Body of pancreas (tissue), 4 donors: ENCODE measurements around the gene CATSPERZ. TPM values are rescaled to one million over a fixed set of nuclear protein-coding genes. Genes with fewer than 3 reads are reported as not detected.

Source experiments
- ATAC-seq: fragments of 150-250 bp; one replicate; pipeline ENCODE4 v1.9.1; 2016
- DNase-seq, 4 donors: peaks; one replicate each; pipeline ENCODE4 v3.0.0-alpha.2; 2019
- H3K27ac ChIP-seq, 4 donors: fragments of 200-600 bp; sonication (generic); 1 replicate in 3 of 4; 2 replicates in 1 of 4; pipeline versions ENCODE4 v1.5.1 to v1.6.1; 2016 to 2019; ENCODE audit warnings: mild to moderate bottlenecking in 1 of 4, mixed read lengths in 1 of 4, moderate library complexity in 1 of 4
- H3K27me3 ChIP-seq, 2 donors: fragments of 200-600 bp; sonication (generic); one replicate each; pipeline ENCODE4 v1.6.0; 2016; ENCODE audit warnings: mild to moderate bottlenecking in 1 of 2
- H3K36me3 ChIP-seq, 2 donors: fragments of 200-600 bp; sonication (generic); replicated peaks in 1 of 2; 2 replicates each; pipeline ENCODE4 v1.5.1; 2016; ENCODE audit warnings: low read depth in 2 of 2; ENCODE audit not compliant: insufficient read depth in 1 of 2
- H3K4me1 ChIP-seq: fragments of 200-600 bp; sonication (generic); one replicate; pipeline ENCODE4 v1.6.0; 2016
- H3K4me3 ChIP-seq, 2 donors: fragments of 200-600 bp; sonication (generic); 1 replicate in 1 of 2; 2 replicates in 1 of 2; pipeline ENCODE4 v1.5.1; 2016 to 2019
- H3K9me3 ChIP-seq, 3 donors: fragments of 200-600 bp; sonication (generic); 1 replicate in 2 of 3; 2 replicates in 1 of 3; pipeline ENCODE4 v1.5.1; 2016
- CTCF ChIP-seq, 7 experiments: fragments of 450-650 bp in 4 of 7; fragments of 200-600 bp in 3 of 7; sonication (generic) in 3 of 7; IDR thresholded peaks; one replicate each; pipeline ENCODE4 v1.5.1; 2016 to 2019; ENCODE audit warnings: antibody characterized with exemption in 7 of 7
- POLR2A ChIP-seq, 3 donors: fragments of 450-650 bp; IDR thresholded peaks; one replicate each; pipeline ENCODE4 v1.6.1; 2016; ENCODE audit warnings: antibody characterized with exemption in 3 of 3, mild to moderate bottlenecking in 2 of 3
- WGBS, 2 donors: methylation state at CpG; one replicate each; pipeline ENCODE4 v1.1.5; 2017; 5-methylcytosine and 5-hydroxymethylcytosine counted together
- intact Hi-C: fragments of 100-400 bp; cut with DNase I; formaldehyde crosslinking; loops from one replicate; pipeline ENCODE4 v1.15.1; 2023
- total RNA-seq, 2 donors: library from RNA; depleted of rRNA; stranded (reverse); fragments of >200 nt; gene quantifications; one replicate each; pipeline ENCODE4 v1.1.0, GENCODE V29; 2016

Gene CATSPERZ
- total RNA-seq, 2 donors from 2014 or later, result 2.3 TPM; not detected in 1

DNA sequence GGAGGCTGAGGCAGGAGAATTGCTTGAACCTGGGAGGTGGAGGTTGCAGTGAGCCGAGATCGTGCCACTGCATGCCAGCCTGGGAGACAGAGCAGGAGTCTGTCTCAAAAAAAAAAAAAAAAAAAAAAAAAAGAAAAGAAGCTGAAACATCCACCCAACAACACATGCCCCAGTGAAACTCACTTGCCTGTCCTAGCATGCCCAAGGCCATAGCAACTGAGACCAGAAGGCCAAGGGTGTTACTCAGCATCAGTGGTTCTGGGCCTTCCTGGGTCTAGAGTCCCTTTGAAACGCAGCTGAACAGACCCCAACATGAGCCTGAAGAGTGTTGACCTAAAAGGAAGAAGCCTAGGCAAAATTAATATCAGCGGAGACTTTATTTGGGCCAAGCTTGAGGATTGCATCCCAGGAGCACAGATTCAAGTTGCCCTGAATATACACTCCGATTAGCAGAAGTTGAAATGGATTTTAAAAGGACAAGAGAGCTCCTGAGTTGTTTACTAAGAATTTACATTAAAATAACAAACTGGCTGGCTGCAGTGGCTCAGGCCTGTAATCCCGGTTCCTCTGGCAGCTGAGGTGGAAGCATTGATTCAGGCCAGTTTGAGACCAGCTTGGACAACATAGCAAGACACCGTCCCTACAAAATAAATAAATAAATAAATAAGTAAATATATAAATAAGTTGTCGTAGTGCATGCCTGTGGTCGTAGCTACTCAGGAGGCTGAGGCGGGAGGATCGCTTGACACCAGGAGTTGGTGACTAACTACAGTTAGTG, 24.7 kb downstream of the CATSPERZ start:
- no peak overlapping the region for H3K4me3 ChIP-seq
- peaks cover 0 to 2% of the 10 kb centered on the region in 2 donors for H3K36me3 ChIP-seq
- WGBS, 2 donors, result 85 to 92% methylated on average over 11 of the region's 11 CpGs
- H3K4me1 ChIP-seq, result peaks cover 34% of the 10 kb centered on the region
- no peak overlapping the region for H3K27ac ChIP-seq
- DNase-seq (no peak), ATAC-seq (no peak)
- TF ChIP-seq POLR2A (IDR thresholded peaks at IDR 0.05) (no peak), CTCF (IDR thresholded peaks at IDR 0.05) (no peak)
- no peaks in the 10 kb centered on the region for H3K27me3 ChIP-seq
- H3K9me3 ChIP-seq, result no peaks in the 10 kb centered on the region
- intact Hi-C loops, result no loop called here

DNA sequence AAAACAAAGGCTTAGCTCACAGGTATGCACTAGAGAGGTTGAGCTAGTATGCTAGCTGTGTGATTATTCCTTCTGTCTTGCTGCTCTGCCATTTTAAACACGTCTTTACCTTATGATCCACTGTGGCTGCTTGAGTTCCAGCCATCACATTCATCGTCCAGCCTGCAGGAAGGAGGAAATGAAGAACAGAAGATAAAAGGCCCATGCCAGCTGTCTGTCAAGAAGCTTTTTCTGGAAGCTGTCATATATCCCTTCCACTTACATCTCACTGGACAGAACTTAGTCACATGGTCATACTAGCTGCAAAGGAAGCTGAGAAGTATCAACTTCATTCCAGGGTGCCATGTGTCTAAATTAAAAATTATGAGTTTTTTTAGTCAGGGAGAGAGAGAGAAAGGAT, 27.2 kb downstream of the CATSPERZ start:
- peaks cover 0 to 2% of the 10 kb centered on the region in 2 donors for H3K36me3 ChIP-seq
- H3K27me3 ChIP-seq, result no peaks in the 10 kb centered on the region
- no peak for ATAC-seq
- DNase-seq, result no peak
- H3K27ac ChIP-seq, result no peak overlapping the region
- WGBS, 2 donors, result 90 to 97% methylated on average over 2 of the region's 2 CpGs
- no peak overlapping the region for H3K4me3 ChIP-seq
- TF ChIP-seq POLR2A (IDR thresholded peaks at IDR 0.05), result no peak
- TF ChIP-seq CTCF (IDR thresholded peaks at IDR 0.05), result no peak
- intact Hi-C loops, result no loop called here
- no peaks in the 10 kb centered on the region for H3K9me3 ChIP-seq
- peaks cover 26% of the 10 kb centered on the region for H3K4me1 ChIP-seq

- no peaks in the 10 kb centered on the region for H3K27me3 ChIP-seq
- ATAC-seq, result no peak
- H3K36me3 ChIP-seq, result no peaks in the 10 kb centered on the region
- no peak for DNase-seq
- H3K4me1 ChIP-seq, result peaks cover 29% of the 10 kb centered on the region
- H3K27ac ChIP-seq, result no peak overlapping the region
- intact Hi-C loops, result no loop called here
- TF ChIP-seq POLR2A (IDR thresholded peaks at IDR 0.05) (no peak), CTCF (IDR thresholded peaks at IDR 0.05) (no peak)
- no peak overlapping the region for H3K4me3 ChIP-seq
- no peaks in the 10 kb centered on the region for H3K9me3 ChIP-seq
- WGBS, 2 donors, result 53 to 66% methylated on average over 3 of the region's 3 CpGs
Observed at GRCh38 chr11:64327993-64328392, 27.8 kb downstream of the CATSPERZ start.

DNA sequence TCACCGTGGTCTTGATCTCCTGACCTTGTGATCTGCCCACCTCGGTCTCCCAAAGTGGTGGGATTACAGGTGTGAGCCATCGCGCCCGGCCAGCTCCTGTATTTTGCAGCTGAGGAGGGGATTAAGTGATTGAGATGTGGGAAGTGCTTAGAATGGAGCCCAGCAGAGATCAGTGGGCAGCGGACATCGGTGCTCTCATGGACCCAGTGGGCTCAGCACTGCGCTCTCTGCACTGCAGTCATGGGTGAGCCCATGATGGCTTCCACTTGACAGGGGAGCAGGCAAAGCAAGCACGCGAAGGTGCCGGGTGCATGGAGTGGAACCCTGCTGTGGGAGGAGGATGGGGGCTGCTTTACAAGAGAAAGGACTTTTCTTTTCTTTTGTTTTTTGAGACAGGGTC, 30.7 kb downstream of the CATSPERZ start:
- Histone ChIP-seq H3K4me3 (no peak overlapping the region), H3K4me1 (peaks cover 29% of the 10 kb centered on the region), H3K27me3 (no peaks in the 10 kb centered on the region), H3K9me3 (no peaks in the 10 kb centered on the region), H3K36me3 (no peaks in the 10 kb centered on the region), H3K27ac (no peak overlapping the region)
- intact Hi-C loops, result no loop called here
- TF ChIP-seq CTCF (IDR thresholded peaks at IDR 0.05), result no peak
- TF ChIP-seq POLR2A (IDR thresholded peaks at IDR 0.05), result no peak
- DNase-seq, result no peak
- ATAC-seq, result no peak
- 77 to 82% methylated on average over 11 of the region's 11 CpGs for WGBS, 2 donors
